NCI-H2171 (cell line): Measurements from ENCODE around the gene CDK2.
A peak's percentile ranks its signal among the peaks of the same experiment; 100 is the strongest.
"Not testable (repeated sequence)": the region's sequence is repeated elsewhere in the genome, so short reads cannot be mapped to it uniquely, and the experiment has no call there.

ENCODE experiments used
- DNase-seq: peaks from one replicate; lab custom pipeline; 2025; lab: John Stamatoyannopoulos, UW

CDK2 gene

GRCh38 chr12:55966408-55967281 lies at the start of gene CDK2:
TSS of gene CDK2 (plus strand) at chr12:55966830. CDS start at chr12:55967009, 179 bp downstream.
- peak; percentile 89 for DNase-seq

GRCh38 chr12:55919032-55919431 lies 47.6 kb upstream of the CDK2 start:
- not testable (repeated sequence) for DNase-seq

- DNase-seq: no peak
These were observed 44.5 kb upstream of the CDK2 start for GRCh38 chr12:55922126-55922525.

GRCh38 chr12:55923648-55924047 lies 43.0 kb upstream of the CDK2 start:
- DNase-seq: not testable (repeated sequence)

GRCh38 chr12:55925371-55925770 lies 41.3 kb upstream of the CDK2 start:
- DNase-seq: no peak

GRCh38 chr12:55925870-55926737 lies 40.5 kb upstream of the CDK2 start:
- DNase-seq: no peak

- peak; percentile 91 for DNase-seq
These were observed 39.7 kb upstream of the CDK2 start for GRCh38 chr12:55926738-55927587.

- DNase-seq: no peak
These were observed 38.8 kb upstream of the CDK2 start, which contains the start of gene PYM1 for GRCh38 chr12:55927588-55928502. TSS of gene PYM1 (minus strand) at chr12:55927894. CDS start at chr12:55927761, 133 bp downstream.

- no peak for DNase-seq
These were observed 37.3 kb upstream of the CDK2 start for GRCh38 chr12:55929306-55929791.

- peak; percentile 52 for DNase-seq
These were observed 35.8 kb upstream of the CDK2 start, which contains the start of gene DGKA for GRCh38 chr12:55930771-55931316. TSS of gene DGKA (plus strand) at chr12:55931162. CDS start at chr12:55936504, 5,342 bp downstream.

GRCh38 chr12:55931317-55931779 lies 35.3 kb upstream of the CDK2 start:
- DNase-seq: no peak

GRCh38 chr12:55931780-55932550 lies 34.7 kb upstream of the CDK2 start:
- DNase-seq: no peak

GRCh38 chr12:55932551-55932910 lies 34.1 kb upstream of the CDK2 start:
- DNase-seq: no peak

GRCh38 chr12:55933169-55933798 lies 33.3 kb upstream of the CDK2 start:
- no peak for DNase-seq

GRCh38 chr12:55933799-55934742 lies 32.6 kb upstream of the CDK2 start:
- DNase-seq: no peak

- DNase-seq: no peak
These were observed 31.9 kb upstream of the CDK2 start for GRCh38 chr12:55934773-55935172.

GRCh38 chr12:55935738-55936151 lies 30.9 kb upstream of the CDK2 start:
- no peak for DNase-seq

GRCh38 chr12:55937981-55938380 lies 28.6 kb upstream of the CDK2 start:
- no peak for DNase-seq
